HG02943 (cell line): ENCODE measurements around the gene RASL10B.

Experiments used
- ATAC-seq: cut with Tn5 transposase; IDR thresholded peaks from one replicate; pipeline ENCODE4 v1.9.1; 2021; ENCODE audit warnings: mild to moderate bottlenecking, low read depth, moderate library complexity; ENCODE audit not compliant: unreplicated experiment

RASL10B gene

GRCh38 chr17:35790841-35791240 lies 59.4 kb downstream of the RASL10B start:
- no peak for ATAC-seq

- ATAC-seq = no peak
These were observed 60.4 kb downstream of the RASL10B start for GRCh38 chr17:35791681-35792350.
